Activated naive CD8-positive, alpha-beta T cell treated with anti-CD3 and anti-CD28 coated beads for 36 hours (primary cell): Measurements from ENCODE around the gene RBBP8NL. TPM values are rescaled to one million over a fixed set of nuclear protein-coding genes. Genes with fewer than 3 reads are reported as not detected.
"Not testable (repeated sequence)": the region's sequence is repeated elsewhere in the genome, so short reads cannot be mapped to it uniquely, and the experiment has no call there.

Source experiments
- DNase-seq: peaks from one replicate; pipeline ENCODE4 v3.0.0; 2021
- H3K27ac Mint-ChIP-seq: one replicate; pipeline ENCODE4 v1.8.0; 2022; ENCODE audit warnings: mild to moderate bottlenecking, moderate library complexity, mixed read lengths
- H3K27me3 Mint-ChIP-seq: one replicate; pipeline ENCODE4 v1.8.0; 2022; ENCODE audit warnings: mild to moderate bottlenecking, mixed read lengths
- H3K36me3 Mint-ChIP-seq: one replicate; pipeline ENCODE4 v1.8.0; 2021; ENCODE audit warnings: mild to moderate bottlenecking, mixed read lengths
- H3K4me1 Mint-ChIP-seq: one replicate; pipeline ENCODE4 v1.8.0; 2021; ENCODE audit warnings: mixed read lengths
- H3K4me3 Mint-ChIP-seq: one replicate; pipeline ENCODE4 v1.8.0; 2022; ENCODE audit warnings: mild to moderate bottlenecking, moderate library complexity, mixed read lengths
- H3K9me3 Mint-ChIP-seq: one replicate; pipeline ENCODE4 v1.8.0; 2022; ENCODE audit warnings: mixed read lengths
- total RNA-seq, 2 experiments: library from RNA; stranded (reverse); gene quantifications; one replicate each; pipeline ENCODE4 v1.2.3, GENCODE V29; 2021

Gene RBBP8NL
- total RNA-seq, 2 experiments from 2014 or later, result not detected

DNA sequence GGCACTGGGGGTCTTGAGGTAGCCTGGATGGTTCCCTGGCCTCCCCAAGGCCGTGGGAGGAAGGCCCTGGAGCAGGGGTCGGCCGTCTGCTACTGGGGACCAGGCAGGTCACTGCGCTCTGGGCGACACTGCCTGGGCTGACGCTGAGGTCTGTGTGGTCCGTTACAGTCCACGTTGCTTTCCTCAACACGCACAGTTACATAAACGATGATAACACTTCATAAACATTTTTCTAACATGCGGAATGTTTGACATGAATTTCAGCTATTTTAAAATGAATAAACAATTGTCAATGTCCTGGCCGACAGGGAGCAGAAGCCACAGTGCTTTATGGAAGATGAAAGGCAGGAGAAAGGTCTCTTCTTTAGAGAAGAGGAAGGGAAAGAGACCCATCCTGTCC is 10.2 kb upstream of the RBBP8NL start:
- H3K4me1 Mint-ChIP-seq, result no peaks in the 10 kb centered on the region
- H3K36me3 Mint-ChIP-seq, result no peaks in the 10 kb centered on the region
- DNase-seq, result no peak

DNA sequence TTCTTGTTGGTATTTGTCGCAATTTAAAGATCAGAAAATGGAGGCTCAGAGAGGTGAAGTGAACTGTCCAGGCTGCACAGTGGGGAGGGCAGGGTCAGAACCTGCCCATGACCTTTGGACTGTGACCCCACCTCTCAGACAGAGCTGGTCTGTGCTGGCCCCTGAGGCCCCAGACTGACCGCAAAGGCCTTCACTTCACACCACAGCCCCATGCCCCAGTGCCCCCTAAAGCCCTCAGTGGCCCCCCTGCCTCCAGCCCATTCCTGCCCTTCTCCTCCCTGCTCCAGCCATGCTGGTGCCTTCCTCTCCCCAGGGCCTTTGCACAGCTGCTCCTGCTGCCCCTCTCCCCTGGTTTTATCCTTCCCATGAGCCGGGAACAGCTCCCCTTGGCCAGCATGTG is 9.4 kb upstream of the RBBP8NL start:
- H3K4me3 Mint-ChIP-seq, result no peak overlapping the region
- no peaks in the 10 kb centered on the region for H3K4me1 Mint-ChIP-seq
- no peak overlapping the region for H3K27ac Mint-ChIP-seq
- no peaks in the 10 kb centered on the region for H3K9me3 Mint-ChIP-seq
- H3K36me3 Mint-ChIP-seq, result no peaks in the 10 kb centered on the region
- DNase-seq, result no peak
- H3K27me3 Mint-ChIP-seq, result peaks cover 23% of the 10 kb centered on the region

More for the DNA sequence above, 10.2 kb upstream of the RBBP8NL start:
- Mint-ChIP-seq H3K27me3 (peaks cover 22% of the 10 kb centered on the region), H3K9me3 (no peaks in the 10 kb centered on the region), H3K27ac (no peak overlapping the region), H3K4me3 (no peak overlapping the region)

DNA sequence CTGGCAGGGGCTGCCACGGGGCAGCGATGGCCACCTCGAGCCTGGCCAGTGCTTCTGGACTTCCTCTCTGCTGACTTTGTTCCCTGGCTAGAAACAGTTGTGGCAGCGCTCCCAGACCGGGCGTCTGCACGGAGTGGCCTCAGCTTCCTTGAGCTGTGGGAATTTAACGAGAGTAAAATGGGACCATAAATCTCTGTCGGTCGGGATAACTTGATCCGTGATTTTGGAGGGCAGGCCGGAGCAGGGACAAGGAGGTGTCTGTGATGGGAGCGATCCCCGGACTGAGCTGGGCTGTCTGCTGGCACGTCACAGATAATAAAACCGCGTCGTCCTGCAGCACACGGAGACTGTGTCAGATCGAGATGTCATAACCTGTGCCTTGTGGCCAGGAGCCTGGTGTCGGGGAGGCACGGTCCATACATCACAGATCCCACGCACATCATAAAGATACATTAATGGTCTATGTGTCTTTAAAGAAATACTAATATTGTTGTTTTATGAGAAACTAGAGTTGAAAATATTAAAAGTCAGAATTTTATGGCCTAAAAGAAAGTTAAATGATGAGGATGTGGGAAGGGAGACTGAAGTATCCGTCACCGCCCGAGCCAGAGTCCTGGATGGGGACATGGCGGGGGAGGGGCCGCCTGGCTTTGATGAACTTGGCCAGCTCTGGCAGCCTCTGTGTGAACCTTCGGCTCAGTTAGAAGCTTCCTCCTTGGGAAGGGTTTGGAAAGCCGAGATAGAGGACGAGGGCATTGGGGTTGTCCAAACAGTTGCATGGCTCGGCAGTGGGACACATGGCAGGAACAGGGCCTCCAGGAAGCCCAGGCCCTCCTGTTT is 6.5 kb upstream of the RBBP8NL start:
- Mint-ChIP-seq H3K27me3 (peaks cover 32% of the 10 kb centered on the region), H3K4me3 (no peak overlapping the region), H3K27ac (no peak overlapping the region), H3K36me3 (no peaks in the 10 kb centered on the region), H3K4me1 (no peaks in the 10 kb centered on the region), H3K9me3 (no peaks in the 10 kb centered on the region)
- DNase-seq, result no peak

DNA sequence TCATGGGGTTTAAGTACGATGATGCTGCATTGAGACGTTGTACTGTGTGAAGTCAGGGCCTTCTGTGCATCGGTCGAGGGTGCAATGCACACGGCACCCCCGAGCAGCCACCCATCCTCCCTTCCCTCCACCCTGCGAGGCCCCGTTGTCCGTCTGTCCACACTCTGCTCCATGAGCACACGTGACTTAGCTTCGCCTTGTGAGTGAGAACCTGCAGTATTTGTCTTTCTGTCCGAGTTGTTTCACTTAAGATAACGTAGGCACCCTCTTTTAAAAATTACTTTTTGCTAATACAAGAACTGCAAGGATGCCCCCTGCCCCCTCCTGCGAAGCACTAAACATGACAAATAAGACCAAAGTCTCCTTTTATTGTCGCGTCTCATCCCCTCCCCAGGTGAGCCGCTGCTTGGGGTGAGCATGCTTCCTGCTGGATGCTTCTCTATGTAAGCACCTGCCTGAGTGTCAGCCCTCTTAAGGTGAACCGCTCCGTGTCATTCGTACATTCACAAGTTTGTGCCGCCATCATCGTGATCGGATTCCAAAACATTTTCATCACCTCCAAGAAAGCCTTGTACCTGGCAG is 3.6 kb upstream of the RBBP8NL start:
- no peaks in the 10 kb centered on the region for H3K4me1 Mint-ChIP-seq
- no peaks in the 10 kb centered on the region for H3K36me3 Mint-ChIP-seq
- no peak for DNase-seq
- no peak overlapping the region for H3K4me3 Mint-ChIP-seq
- no peaks in the 10 kb centered on the region for H3K9me3 Mint-ChIP-seq
- no peak overlapping the region for H3K27ac Mint-ChIP-seq
- peaks cover 36% of the 10 kb centered on the region for H3K27me3 Mint-ChIP-seq

DNA sequence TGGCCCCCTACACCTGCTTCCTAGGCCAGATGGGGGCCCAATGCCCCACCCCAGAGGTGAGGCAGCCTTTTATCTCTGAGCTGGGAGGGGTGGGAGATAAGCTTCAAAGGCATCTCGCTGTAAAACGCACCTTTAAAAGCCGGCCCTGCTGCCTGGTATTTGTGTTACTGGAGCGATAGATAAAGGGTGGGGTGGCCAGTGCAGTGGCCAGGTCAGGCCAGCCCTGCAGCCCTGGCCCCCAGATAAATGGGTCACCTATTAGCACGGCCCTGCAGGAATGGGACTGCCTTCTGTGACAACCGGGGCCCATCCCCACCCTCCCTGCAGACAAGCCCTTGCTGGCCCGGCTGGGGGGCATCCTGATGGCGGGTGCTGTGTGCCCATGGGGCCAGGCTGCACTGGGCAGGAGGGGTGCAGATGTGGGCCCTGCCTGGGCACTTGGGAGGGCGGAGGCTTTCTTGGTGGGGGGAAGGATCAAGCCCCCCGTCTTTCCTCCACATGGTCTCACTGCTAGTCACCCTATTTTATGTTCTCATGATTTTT is 3.0 kb upstream of the RBBP8NL start:
- DNase-seq, result no peak
- no peaks in the 10 kb centered on the region for H3K36me3 Mint-ChIP-seq
- H3K27me3 Mint-ChIP-seq, result peaks cover 32% of the 10 kb centered on the region
- no peaks in the 10 kb centered on the region for H3K9me3 Mint-ChIP-seq
- no peak overlapping the region for H3K4me3 Mint-ChIP-seq
- H3K27ac Mint-ChIP-seq, result no peak overlapping the region
- H3K4me1 Mint-ChIP-seq, result no peaks in the 10 kb centered on the region

DNA sequence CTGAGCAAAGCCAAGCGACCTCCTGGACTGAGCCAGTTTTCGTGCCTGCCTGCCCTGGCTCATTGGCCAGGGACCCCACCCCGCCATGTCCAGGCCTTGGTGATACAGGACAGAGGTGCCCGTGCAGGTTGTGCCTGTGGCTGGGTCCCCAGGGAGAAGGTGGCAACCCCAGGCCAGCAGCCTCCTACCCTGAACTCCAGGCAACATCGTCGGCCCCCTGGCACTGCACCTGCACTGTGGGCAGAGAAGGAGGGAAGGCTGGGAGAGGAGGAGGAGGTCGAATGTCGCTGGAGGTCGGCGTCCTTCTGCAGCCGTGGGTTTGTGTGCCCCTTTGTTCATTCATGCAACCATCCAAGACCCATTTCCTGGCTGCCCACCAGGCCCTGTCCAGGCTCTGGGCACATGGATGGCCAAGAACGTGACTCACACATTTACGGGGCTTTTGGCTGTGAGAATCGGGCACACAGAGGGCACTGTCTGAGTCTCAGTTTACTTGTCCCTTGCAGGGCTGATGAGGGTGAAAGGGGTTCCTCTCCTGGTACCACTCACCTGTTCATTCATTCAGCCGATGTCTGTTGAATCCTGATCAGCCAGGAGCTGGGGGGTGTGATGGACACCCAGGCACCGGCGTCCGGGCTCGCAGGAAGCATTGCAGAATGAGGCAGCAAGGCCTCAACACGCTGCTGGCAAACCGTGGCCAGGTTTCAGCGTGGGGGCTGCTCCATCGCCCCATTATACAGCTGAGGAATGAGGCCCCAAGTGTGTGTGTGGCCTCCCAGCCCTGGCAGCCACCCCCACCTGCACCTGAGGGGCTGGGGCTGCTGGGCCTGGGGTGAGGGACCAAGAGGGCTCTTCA is 2.3 kb upstream of the RBBP8NL start:
- Mint-ChIP-seq H3K27ac (no peak overlapping the region), H3K4me3 (no peak overlapping the region), H3K27me3 (peaks cover 25% of the 10 kb centered on the region), H3K9me3 (no peaks in the 10 kb centered on the region), H3K36me3 (no peaks in the 10 kb centered on the region), H3K4me1 (no peaks in the 10 kb centered on the region)
- no peak for DNase-seq

DNA sequence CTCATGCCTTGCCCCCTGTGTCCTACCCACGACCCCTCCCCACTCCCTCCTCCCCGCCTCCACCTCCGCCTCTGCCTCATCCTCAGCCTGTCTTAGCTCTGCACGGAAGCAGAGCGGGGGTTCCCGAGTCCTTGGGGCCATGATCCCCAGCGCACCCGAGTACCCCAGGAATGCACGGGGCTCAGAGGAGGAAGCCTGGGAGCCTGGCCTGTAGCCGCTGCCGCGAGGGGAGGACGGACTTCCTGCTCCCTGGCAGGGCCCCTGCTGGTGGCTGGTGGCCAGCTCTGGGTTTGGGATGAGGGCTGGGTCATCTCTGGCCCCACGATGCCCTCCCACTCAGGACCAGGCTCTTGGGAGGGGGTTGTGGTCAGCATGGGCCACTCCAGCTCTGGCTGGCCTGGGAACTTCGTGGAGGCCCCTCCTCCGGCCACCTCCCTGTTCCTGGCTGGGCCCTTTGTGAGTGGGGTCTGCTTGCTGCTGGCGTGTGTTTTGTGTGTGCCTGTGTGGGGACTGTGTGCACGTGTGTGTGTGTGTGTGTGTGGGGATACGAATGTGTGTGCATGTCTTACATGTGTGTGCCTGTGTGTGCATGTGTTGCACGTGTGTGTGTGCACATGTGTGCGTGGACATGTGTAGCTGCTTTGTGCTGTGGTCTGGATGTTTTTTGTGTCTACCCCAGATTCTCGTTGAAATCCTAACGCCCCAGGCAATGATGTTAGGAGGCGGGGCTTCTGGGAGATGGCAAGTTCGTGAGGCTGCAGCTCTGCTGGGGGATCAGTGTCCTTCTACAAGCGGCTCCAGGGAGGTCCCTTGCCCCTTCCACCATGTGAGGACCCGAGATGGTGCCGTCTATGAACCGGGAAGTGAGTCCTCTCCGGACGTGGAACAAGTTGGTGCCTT is 1.3 kb upstream of the RBBP8NL start:
- no peaks in the 10 kb centered on the region for H3K36me3 Mint-ChIP-seq
- no peak for DNase-seq
- no peaks in the 10 kb centered on the region for H3K9me3 Mint-ChIP-seq
- no peak overlapping the region for H3K27ac Mint-ChIP-seq
- no peaks in the 10 kb centered on the region for H3K4me1 Mint-ChIP-seq
- H3K27me3 Mint-ChIP-seq, result peaks cover 14% of the 10 kb centered on the region
- no peak overlapping the region for H3K4me3 Mint-ChIP-seq

DNA sequence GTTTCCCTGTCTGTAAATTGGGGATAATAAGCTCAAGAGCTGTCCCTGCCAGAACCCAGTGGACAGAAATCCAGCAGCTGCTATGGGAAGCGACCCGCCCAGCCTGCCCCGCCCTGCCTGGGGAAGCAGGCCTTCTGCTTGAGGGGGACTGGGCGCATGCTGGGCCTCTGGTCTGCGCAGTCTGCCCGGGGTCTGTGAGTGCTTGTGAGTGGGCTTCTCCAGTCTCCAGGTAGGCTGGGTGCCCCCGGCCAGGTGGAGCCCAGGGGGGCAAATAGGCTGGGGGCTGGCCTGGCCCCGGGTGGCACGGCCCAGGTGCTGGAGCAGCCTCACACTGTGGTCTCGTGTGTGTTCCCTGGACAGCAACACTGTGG is 648 bp upstream of the RBBP8NL start:
- Mint-ChIP-seq H3K36me3 (no peaks in the 10 kb centered on the region), H3K9me3 (no peaks in the 10 kb centered on the region), H3K27me3 (peaks cover 13% of the 10 kb centered on the region), H3K4me1 (no peaks in the 10 kb centered on the region), H3K4me3 (no peak overlapping the region), H3K27ac (no peak overlapping the region)
- DNase-seq, result no peak

DNA sequence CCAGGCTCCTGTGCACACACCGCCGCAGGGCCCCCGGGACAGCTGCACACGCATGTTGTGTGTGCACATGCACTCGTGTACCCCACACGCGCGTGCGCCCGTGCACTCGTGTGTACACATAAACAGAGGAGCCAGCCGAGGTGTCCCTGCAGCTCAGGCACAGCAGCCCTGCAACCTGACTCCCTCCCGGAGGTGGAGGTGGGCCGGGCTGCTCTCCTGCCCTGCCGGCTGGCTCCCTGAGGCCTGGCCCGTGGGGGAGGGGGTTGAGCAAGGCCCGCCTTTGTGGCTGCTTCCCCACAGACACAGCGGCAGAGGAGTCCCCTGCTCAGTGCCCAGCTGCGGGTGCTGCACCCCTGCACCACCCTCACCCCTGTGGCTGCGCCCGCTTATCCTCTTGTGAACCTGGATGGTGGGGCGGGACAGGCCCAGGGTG is 624 bp downstream of the RBBP8NL start:
- Mint-ChIP-seq H3K9me3 (no peaks in the 10 kb centered on the region), H3K4me1 (no peaks in the 10 kb centered on the region), H3K27me3 (peaks cover 13% of the 10 kb centered on the region), H3K27ac (no peak overlapping the region), H3K4me3 (no peak overlapping the region), H3K36me3 (no peaks in the 10 kb centered on the region)
- no peak for DNase-seq

DNA sequence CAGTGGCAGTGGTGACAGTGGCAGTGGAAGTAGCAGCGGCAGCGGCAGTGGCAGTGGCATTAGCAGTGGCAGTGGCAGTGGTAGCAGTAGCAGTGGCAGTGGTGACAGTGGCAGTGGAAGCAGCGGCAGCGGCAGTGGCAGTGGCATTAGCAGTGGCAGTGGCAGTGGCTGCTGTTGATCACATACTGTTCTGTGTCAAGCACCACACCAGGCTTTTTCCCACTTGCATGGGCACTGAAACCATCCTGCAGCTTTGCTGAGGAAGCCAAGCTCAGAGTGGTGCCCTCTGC is 1.3 kb downstream of the RBBP8NL start:
- not testable (repeated sequence) for H3K9me3 Mint-ChIP-seq, DNase-seq, H3K27me3 Mint-ChIP-seq, H3K4me1 Mint-ChIP-seq, H3K4me3 Mint-ChIP-seq, H3K27ac Mint-ChIP-seq, H3K36me3 Mint-ChIP-seq

DNA sequence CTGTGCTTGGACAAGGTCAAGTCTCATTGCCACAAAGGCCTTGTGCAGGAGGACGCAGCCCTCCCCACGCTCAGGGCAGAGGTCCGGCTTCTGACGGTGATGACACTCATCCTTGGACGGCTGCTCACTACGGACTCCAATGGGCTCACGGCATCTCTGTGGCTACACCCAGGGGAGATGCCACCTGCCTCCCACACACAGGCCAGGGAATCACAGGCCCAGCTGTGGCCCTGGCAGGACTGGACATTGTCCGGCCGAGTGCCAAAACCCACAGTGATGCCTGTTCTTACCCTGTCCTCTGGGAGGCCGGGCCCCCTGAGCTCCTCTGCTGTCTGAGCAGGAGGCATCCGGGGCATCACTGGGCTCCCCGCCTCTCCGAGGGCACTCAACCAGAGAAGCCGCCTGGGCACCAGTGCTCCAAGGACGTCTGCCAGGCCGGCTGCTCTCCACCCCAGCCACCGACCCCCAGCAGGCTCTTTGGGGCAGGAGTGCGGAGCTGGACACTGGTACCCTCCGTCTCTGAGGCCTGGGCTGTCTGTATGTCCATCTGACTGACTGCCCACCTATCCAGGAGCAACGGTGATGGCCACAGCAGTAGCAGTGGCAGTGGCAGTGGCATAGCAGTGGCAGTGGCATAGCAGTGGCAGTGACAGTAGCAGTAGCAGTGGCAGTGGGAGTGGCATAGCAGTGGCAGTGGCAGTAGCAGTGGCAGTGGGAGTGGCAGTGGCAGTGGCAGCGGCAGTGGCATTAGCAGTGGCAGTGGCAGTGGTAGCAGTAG is 1.9 kb downstream of the RBBP8NL start:
- Mint-ChIP-seq H3K4me1 (no peaks in the 10 kb centered on the region), H3K27me3 (peaks cover 6% of the 10 kb centered on the region), H3K9me3 (no peaks in the 10 kb centered on the region), H3K27ac (no peak overlapping the region), H3K4me3 (no peak overlapping the region), H3K36me3 (no peaks in the 10 kb centered on the region)
- DNase-seq, result no peak

DNA sequence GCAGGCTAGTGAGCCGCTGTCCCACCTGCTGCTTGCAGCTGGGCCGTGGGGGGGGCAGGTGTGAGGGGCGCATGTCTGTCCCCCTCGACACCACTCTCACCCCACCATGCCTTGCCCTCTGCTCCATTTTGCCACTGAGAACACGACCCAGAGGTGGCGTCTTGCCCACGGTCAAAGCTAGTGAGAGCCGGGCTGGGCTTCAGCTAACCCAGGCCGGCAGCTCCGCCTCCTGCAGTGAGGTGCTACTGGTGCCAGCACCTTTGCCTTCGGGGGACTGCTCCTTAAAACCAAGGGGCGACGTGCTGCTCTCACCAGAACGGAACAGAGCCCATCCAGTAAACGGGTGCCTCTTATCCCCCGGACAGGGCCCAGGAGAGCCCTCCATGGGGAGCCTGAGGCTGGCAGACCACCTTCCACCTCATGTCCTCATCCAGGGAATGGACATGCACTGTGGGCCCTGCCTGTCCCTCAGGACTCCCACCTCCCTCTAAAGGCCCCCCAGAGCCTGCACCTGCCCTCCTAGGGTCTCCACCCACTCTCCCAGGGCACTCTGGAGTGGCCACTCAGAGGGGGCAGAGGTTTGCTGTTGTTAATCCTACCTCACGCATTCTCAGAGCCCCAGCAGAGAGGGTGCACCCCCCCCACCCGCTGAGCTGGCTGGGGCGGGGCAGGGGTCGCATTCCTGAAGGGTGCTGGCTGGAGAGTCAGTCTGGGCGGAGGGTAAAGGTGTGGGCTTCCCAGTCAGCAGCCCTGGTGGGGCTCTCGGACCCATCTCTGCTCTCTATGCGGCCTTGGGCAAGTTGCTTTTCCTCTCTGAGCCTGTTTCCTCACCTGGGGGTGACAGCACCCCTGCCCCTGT is 2.9 kb downstream of the RBBP8NL start:
- Mint-ChIP-seq H3K4me1 (no peaks in the 10 kb centered on the region), H3K27me3 (peaks cover 6% of the 10 kb centered on the region), H3K27ac (no peak overlapping the region), H3K9me3 (no peaks in the 10 kb centered on the region), H3K36me3 (no peaks in the 10 kb centered on the region), H3K4me3 (no peak overlapping the region)
- DNase-seq, result no peak

DNA sequence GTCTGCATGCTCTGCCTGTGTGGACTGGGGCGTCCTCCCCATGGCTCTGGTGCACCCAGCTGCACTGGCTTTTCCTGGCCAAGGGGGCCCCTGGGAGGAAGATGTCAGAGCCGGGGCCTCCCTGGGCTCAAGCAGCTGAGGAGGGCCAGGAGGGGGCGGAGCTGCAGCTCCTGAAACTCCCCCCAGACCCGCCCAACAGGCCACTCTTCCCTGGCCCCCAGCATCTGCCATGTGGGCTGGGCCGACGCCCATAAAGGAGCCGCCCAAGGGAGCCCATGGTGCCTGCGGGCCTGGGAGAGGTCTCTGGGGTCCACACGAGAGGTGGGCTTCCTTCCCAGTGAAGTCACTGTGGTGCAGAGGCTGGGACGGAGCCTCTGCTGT is 4.0 kb downstream of the RBBP8NL start:
- Mint-ChIP-seq H3K27ac (no peak overlapping the region), H3K36me3 (no peaks in the 10 kb centered on the region), H3K9me3 (no peaks in the 10 kb centered on the region), H3K27me3 (no peaks in the 10 kb centered on the region), H3K4me1 (no peaks in the 10 kb centered on the region), H3K4me3 (no peak overlapping the region)
- DNase-seq, result no peak
